T follicular helper cell (primary cell): Measurements from ENCODE around the gene DUOX2.
"Not testable (repeated sequence)": the region's sequence is repeated elsewhere in the genome, so short reads cannot be mapped to it uniquely, and the experiment has no call there.

Experiments used
- DNase-seq: peaks from one replicate; pipeline ENCODE4 v3.0.0-alpha.2; 2020; ENCODE audit warnings: low read depth

The DUOX2 gene

DNA sequence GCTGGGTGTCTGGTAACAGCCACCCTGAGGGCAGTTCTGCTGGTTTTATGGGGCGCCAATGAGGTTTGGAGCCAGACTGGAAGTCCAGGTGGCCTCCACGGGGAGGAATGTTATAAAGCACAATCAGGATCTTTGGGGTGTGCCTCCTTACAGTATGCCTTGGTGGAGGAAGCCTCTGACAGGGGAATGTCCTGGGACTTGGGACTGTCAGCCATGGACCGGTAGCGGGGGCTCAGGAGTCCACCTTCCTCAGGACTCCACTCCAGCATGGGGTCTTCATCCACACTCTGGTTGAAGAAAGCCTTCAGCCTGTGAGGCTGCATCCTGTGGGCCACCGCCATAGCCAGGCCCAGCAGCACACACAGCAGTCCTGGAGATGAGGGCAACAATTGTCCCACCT is 5.0 kb upstream of the DUOX2 start:
- no peak for DNase-seq

DNA sequence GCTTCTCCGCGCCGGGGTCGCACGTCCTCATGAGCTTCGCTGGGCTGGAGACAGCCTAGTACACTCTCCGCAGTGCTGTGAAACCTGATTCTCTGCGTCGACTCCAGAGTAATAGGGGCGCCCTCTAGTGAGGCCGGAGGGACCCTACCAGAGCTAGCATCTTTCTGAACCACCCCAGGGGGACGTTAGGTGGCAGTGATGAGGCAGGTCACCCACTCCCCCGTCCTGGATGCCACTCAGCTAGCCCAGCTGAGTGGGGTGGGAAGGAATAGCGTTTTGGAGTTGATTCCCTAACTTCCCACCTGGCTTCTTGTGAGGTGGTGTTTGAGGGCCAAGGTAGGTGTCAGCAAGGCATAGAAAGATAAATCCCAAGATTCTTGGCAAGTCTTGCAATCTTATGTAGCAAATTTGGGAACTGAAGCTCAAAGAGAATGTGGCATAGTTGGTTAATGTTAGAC is 4.2 kb upstream of the DUOX2 start:
- DNase-seq, result peak; percentile 75

DNA sequence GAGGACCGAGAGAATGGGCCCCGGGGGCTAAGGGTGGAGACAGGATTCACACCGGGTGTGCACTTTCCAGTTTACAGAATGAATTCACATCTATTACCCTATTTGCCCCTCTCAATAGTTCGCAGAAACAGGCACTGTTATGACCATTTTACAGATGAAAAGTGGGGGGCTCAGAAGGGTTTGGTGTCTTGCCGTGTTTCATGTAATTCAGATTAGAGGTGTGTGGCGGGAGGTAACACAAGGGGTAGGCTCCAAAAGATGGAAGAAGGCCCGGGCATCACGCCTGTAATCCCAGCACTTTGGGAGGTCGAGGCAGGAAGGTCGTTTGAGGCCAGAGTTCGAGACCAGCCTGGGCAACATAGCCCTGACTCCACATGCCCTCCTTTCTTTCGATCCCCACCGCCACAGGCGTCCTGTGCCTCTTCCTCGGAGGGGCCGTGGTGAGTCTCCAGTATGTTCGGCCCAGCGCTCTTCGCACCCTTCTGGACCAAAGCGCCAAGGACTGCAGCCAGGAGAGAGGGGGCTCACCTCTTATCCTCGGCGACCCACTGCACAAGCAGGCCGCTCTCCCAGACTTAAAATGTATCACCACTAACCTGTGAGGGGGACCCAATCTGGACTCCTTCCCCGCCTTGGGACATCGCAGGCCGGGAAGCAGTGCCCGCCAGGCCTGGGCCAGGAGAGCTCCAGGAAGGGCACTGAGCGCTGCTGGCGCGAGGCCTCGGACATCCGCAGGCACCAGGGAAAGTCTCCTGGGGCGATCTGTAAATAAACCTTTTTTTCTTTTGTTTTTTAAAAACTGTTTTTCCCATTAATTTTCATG is 3.5 kb upstream of the DUOX2 start:
- no peak for DNase-seq

DNA sequence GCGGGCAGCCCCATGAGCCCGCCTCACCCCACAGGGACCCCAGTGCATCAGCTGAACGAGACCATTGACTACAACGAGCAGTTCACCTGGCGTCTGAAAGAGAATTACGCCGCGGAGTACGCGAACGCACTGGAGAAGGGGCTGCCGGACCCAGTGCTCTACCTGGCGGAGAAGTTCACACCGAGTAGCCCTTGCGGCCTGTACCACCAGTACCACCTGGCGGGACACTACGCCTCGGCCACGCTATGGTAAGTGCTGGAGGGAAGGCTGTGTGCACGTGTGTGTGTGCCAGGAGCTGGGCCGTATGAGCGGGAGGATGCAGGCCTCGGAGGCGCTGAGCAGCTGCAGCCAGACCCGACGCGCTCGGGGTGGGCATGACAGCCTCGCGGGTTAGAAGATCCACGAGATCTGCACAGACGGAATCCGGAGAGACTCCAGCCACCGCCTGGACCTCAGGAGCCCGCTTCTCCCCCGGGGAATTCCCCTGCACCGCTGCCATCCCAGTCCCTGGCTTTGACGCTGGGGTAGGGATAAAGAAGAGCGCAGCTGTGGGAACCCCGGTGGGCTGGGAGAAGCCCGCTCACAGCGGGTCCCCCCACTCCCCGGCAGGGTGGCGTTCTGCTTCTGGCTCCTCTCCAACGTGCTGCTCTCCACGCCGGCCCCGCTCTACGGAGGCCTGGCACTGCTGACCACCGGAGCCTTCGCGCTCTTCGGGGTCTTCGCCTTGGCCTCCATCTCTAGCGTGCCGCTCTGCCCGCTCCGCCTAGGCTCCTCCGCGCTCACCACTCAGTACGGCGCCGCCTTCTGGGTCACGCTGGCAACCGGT is 2.7 kb upstream of the DUOX2 start:
- DNase-seq, result no peak

DNA sequence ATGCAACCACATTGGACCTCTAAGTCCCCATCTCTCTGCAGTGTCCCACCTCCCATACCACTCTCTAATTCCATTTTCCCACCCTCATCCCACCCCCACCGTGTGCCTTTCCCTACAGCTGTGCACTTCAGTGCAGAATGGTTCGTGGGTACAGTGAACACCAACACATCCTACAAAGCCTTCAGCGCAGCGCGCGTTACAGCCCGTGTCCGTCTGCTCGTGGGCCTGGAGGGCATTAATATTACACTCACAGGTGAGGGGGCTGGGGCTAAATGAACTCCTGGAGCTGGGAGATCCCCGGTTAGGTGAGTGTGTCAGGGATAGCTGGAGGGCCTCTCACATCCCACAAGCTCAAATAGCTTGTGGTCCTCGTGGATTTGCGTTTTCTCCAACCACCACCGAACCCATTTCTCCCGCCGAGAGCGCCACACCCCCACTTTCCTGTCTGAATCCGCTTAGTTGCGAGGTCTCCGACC is 2.1 kb upstream of the DUOX2 start:
- DNase-seq, result no peak

DNA sequence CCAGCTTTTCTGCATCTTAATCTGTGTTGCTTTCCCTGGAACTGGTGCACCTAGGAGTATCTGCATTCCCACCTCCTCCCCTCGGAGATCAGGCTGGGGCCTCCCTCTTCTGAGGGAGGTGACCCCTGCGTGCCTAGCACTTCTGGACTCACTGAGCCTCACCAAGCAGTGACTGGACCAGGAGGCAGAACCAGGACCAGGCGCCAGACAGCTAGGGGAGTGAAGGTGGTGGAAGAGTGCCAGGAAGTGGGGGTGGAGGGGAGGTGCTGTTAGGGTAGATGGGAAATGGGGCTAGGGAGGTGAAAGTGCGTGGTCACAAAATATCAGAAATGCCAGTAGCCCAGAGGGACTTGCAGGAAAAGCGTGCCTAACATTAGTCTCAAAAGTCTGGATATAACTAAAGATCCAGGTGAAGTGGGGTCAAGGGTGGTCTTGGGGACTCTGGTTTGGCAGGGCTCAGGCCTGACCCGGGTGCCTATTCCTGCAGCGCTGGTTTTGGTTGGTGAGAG is 1.4 kb upstream of the DUOX2 start:
- no peak for DNase-seq

DNA sequence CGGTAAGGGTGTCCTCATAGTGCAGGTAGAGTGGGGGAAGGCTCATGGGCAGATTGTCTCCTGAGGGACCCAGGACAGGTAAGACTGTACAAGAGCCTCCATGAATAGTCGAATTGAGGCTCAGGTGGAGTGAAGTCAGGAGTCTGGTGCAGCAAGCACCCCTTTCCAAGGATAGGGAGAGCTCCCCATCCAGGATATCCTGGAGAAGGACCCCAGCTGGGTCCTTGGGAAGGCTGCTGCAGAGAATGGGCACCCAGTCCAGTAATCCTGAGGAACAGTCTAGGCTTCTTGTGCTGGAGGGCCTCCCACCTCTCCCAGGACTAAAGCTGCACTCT is 746 bp upstream of the DUOX2 start:
- DNase-seq, result no peak

DNA sequence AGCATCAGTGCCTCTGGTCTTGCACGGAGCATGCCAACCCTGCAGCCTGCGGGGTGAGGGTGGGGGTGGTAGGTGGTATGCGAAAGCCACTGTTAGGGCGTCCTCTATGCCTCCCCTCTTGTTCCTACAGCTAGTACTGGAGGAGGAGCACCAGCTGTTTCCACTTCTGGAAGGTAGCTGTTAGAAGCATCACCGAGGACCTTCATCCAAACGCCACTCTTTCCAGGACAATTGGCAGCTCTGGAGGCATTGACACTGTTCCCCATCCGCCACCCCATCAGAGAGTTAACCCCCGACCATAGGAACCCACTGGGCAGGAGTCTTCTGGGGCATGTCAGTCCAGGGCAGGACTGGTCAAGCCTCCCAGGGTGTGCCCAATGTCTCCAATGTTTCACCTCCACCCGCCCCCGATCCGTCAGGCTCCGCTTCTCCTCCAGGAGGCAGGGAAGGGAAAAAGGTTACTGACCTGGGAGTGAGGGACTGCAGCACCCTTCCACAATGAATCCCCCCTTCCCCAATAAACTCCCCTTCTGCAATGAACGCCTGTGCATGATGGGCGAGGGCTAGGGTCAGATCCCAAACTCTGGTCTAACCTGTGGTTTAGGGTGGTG is 487 bp downstream of the DUOX2 start:
- DNase-seq, result no peak

DNA sequence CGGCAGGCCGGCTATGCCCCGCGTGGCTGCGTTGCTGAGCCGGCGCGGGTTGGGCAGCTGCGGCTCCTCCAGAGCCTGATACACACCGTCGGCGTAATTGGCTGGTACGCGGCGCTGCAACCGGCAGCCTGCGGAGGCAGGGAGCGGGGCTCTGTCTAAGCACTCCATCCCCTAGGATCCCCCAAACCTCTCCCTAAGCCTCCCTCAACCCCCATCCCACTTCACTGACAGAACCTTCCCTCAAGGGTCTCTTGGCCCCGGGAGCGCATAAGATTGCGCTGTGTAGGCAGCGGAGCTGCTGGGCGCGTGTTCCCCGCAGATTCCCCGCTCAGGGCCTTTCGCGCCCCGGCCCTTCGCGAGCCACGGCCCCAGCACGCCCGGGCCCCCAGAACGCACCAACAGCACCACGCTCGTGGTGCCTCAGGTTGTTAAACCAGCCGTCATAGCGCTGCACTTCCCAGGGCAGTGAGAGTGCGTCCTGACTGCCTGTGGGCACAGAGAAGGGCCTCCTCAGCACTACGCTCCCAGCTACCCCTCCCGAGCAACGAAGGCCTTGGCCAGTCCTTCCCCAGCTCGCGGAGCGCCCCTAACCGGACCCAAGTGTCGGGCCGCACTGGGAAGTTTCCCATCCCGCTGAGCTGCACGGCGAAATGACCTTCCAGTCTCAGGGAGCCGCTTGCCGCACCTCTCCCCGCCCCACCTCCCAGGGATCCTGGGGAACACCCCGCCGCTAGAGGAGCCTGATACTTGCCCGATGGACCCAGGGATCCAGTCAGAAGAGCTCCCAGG is 1.2 kb downstream of the DUOX2 start:
- no peak for DNase-seq

DNA sequence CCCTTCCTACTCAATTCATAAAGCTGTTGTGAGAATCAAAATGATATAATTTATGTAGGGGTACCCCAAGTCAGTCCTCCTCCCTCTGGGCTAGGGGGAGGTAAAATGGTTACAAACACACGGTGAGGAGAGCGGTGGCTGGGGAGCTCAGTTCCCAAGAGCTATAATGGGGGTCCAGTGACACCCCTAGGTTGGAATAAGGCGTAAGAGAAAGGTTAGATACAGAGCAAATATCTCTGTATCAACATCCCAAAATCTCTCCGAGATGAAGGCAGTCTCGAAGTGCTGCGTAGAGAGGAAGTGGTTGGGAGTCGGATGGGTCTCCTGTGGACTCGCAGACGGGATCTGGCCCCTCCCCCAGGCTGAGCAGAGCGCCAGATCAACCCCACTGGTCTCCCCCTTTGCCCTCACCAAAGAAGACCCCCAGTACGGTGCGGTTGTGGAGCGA is 1.8 kb downstream of the DUOX2 start:
- DNase-seq, result no peak

DNA sequence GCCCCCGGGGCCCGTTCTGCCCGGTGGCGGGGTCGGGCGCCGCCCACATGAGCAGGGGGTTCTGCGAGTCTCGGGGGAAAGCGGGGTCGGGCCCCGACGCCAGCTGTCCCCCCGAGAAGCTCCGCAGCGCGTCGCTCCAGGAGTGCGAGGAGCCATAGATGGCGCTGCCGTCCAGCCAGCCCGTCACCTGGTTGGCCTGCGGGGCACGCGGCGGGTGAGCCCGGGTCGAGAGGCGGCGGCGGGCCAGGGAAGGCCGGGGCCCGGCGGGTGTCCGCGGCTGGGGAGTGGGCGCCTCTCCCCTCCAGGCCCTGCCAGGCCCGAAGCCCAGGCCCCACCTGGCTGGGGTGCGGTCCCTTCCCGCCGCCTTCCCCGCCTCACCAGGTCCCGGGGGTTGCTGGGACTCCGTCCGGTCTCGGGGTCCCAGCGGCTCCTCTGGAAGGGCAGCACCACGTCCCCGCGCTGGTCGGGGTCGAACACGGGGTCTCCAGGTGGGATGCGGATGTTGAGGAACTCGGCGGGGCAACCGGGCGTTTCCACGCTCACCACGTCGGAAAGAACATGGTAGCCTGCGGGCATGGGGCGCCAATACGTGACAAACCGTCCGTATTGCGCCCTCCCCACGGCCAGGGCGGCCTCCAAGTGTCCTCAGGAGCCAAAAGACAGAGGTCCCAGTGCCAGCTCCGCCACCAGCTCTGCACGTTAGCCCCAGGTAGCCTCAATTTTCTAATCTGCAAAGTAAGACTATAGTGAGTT is 2.4 kb downstream of the DUOX2 start:
- no peak for DNase-seq

DNA sequence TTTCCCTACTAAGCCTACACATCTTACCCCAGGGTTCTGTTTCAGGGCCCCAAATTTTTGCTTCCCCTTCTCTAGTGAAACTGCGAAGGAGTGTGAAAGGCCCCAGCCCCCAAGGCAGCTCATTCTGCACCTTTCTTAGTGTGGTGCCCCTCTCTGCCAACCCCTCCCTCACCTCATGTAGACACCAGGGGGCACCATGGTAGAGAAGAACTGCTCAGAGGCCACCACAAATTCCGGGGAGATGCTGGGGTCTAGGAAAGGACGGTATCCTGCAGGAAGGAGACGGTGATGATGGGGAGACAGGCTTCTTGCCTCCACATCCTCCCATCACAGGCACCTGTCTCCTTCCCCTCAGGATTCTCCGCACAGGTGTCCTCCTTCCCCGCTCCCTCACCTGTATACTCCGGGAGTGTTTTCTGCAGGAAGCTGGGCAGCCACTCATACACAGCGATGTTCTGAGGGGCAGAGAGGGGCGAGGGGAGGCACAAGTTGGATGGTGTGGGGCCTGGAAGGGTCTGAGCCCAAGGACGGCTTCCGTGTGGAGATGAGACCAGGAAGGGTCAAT is 3.6 kb downstream of the DUOX2 start:
- DNase-seq, result no peak

DNA sequence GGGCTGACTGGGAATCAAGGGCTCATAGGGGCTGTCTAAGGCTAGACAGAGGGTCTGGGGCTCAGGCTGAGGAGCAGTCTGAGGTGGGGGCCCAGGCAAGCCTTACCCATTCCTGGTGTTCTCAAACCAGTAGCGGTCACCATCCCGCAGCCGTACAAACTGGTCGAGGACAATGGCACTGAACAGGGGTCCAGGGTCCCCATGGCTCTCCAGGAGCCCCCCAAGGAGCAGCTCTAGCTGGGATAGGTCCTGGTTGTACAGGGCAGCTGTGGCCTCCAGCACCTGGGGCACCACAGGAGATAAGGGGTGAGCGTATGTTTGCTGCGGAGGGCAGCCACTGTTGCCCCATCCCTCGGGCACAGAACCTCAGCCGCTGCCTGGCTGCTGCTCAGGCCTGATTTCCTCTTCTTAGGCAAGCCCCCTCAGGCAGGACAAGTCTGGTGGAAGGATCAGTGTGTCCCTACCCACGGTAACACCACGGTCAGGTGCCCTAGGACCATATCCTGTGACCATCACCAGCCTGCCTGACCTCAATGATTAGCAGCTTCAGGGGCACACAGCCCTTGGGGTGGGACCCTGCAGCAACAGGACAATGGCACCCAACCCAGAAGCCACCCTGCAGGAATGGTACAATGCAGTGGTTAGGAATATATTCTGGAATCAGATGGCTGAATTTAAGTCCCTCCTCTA is 5.9 kb downstream of the DUOX2 start:
- no peak for DNase-seq

DNA sequence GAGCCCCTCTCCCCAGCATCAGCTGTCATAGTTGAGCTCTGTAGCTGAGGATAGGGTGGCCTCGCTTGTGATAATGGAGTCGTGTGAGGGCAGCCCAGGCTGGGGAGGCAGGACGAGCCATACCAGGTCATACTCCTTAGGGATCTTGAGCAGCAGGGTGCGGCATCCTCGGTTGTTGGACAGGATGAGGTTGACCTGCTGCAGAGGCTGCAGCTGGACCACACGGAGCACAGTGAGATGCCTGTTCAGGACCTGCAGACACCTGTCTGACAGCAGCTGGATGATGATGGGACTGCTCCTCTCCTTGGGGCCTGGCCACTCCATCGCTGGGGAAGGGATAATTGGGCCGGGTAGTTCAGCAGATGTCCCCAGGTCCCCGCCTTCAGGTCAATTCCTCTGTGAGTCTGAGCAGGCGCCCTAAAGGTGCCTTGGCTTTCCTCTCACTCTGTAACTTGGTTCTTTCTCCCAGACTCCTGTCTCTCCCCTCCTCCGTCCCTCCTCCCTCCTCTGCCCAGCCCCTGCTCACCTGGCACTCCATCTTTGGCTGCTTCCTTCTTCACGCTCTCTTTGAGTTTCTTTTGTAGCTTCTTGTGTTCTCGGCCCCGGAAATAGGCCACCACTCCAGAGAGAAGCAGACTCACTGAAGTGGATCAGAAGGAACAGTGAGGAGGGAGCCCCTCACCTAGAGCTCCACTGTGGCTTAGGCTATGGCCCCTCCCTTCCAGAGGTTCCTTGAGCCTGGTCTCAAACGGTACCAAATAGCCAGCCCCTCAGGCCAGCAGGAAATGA is 7.8 kb downstream of the DUOX2 start:
- no peak for DNase-seq

DNA sequence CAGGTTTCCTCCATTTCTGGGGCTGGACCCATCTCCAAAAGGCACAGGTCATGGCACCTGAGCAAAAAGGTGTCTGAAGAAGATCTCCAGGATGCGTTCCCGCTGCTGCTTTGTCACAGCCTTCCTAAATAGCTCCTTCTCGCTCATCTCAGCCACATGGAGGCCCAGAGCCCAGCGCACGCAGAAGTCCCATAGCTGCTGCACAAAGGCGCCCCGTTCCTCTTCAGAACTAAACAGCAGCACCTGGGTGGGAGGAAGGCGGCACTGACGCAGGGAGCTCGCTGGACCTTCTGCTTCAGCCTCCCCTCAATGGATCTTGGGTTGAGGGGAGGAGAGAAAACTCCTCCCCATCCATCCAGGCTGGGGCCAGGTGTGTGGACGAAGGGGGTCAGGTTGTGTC is 8.4 kb downstream of the DUOX2 start:
- no peak for DNase-seq

DNA sequence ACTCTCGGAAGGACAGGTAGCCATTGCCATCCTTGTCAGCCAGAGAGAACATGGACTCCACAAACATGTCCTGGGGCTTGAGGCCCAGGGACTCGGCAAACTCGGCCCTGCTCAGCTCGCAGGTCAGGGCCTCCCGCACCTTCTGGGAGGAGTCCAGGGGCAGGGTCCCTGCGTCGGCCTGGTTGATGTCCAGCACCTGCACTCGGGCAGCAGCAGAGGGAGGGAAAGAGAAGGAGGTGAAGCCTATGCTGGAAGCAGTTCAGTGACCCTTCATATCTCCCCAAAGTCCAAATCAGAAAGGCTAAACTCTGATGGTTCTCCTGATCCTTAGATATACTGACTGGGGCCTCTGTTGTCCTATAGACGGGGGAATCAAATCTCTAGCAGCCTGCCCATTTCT is 9.8 kb downstream of the DUOX2 start:
- not testable (repeated sequence) for DNase-seq

DNA sequence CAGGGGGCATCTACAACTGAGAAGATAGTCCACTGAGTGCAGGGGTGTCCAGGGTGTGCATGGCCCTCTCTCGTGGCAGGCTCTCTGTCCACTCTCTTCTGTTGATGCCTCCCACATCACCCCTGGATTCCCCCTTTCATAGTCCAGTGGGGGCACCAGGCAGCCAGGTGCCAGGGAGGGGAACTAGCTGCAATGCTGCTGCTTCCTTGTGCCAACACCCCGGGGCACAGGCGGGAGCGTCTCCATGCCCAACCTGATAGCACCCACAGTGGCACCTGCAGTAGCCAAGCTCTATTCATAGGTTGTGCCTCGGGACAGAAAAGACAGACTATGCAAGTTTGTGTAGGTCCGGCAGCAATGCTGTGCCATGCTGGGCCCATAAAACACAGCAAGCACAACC is 11.7 kb downstream of the DUOX2 start:
- DNase-seq, result no peak

DNA sequence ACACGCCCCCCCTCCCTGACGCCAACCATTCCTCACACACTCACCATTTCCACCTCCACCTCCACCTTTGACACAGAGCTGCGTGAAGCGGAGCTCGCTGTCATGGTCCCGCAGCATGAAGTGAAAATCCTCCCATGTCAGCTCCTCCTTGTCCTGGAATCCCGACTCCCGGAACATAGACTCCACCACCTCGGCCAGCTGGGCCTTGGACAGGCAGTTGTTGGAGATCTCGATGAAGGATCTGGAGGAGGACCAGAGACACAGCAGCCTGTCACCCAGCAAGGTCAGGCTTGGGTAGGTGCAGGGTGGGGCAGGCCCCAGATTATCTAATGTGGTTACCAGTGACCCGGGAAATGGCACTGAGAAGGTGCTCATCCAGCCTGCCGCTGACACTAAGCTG is 12.2 kb downstream of the DUOX2 start:
- no peak for DNase-seq
